ENCODE results near the gene SPNS3.

DNA sequence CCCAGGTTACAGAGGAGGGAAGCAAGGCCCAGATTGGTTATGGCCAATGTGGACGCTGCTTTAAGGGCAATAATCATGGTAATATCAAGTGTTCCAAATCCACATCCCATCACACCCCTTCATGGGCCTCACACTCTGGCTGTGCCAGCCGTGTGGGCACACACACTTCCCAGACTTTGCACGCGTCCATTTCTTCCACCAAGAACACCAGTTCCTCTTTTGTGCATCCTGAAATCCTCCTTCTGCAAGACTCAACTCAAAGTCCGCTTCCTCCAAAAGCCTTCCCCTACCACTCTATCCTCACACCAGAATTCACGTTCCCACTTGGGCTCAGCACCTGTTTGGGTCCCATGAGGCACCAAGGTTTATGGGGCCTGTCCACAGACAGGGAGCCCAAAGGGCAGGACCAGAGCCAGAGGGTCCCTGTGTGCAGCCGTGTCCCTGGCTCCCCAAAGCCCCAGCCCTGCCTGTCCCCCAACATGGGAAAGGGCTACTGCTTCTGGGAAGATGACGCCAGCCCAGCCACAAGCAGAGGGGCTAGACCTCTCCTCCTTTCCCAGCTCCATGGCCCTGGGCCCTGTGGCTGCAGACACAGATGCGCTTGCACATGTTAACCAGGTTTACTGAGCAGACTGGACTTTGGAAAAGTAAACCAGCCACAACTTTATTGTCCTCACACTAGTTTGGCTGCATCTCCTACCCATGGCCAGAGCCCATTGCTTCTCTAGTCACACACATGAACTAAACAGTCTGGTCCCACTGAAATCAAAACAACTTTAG is 20.3 kb downstream of the SPNS3 start:
- TF ChIP-seq CTCF (IDR thresholded peaks at IDR 0.05; ENCODE audit: poor library complexity) (no peak), EZH2 (IDR thresholded peaks at IDR 0.05; ENCODE audit: borderline replicate concordance) (no peak), EZH2phosphoT487 (IDR thresholded peaks at IDR 0.05; ENCODE audit: low read depth, severe bottlenecking, unreplicated experiment) (no peak)

Data from hepatocyte (in vitro differentiated cells).